ENCODE data around the gene NEK6.

The NEK6 gene

GRCh38 chr9:124341455-124342170 lies 83.9 kb downstream of the NEK6 start:
- no peak overlapping the region for H3K27ac ChIP-seq (ENCODE audit: low read depth, low read length)
- no peak overlapping the region for H3K4me3 ChIP-seq (ENCODE audit: low read length)
- H3K9me3 ChIP-seq (ENCODE audit: insufficient read depth, low read depth, low read length): 0 out of 2 replicates have a peak, but pooled peaks cover 6% of the 10 kb centered on the region
- H3K9ac ChIP-seq (ENCODE audit: low read depth, low read length): no peak overlapping the region
- no peaks in the 10 kb centered on the region for H3K27me3 ChIP-seq (ENCODE audit: insufficient read depth, low read length)
- peaks cover 12% of the 10 kb centered on the region; the same call in 1 of the 2 replicates for H3K4me1 ChIP-seq (ENCODE audit: insufficient read depth, low read length)
- 84% methylated on average over 21 of the region's 21 CpGs for WGBS
- H3K36me3 ChIP-seq (ENCODE audit: insufficient read depth, low read length): peaks cover 12% of the 10 kb centered on the region

DNA sequence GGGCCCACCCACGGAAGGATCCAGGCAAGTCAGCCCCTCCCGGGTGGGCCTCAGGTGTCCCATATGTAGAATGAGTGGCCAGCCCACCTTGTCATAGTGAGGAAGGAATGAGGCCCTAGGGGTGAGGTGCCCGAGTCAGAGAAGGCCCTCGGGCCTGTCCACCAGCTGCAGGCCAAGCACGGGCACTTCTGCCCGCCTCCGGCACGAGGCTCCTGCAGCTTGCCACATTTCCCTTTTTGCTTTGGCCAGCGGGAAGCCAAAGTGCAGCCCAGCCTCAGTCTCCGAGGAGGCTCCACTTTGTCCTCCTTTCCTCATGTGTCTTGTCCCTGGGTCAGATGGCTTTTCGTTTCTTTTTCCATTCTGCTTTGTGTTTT lies 84.6 kb downstream of the NEK6 start:
- Histone ChIP-seq H3K9me3 (ENCODE audit: insufficient read depth, low read depth, low read length) (0 out of 2 replicates have a peak, but pooled peaks cover 4% of the 10 kb centered on the region), H3K27ac (ENCODE audit: low read depth, low read length) (no peak overlapping the region), H3K4me3 (ENCODE audit: low read length) (no peak overlapping the region), H3K9ac (ENCODE audit: low read depth, low read length) (no peak overlapping the region), H3K36me3 (ENCODE audit: insufficient read depth, low read length) (peaks cover 8% of the 10 kb centered on the region), H3K27me3 (ENCODE audit: insufficient read depth, low read length) (no peaks in the 10 kb centered on the region), H3K4me1 (ENCODE audit: insufficient read depth, low read length) (peaks cover 12% of the 10 kb centered on the region; the same call in 1 of the 2 replicates)
- 93% methylated on average over 11 of the region's 11 CpGs for WGBS

- Histone ChIP-seq H3K27me3 (ENCODE audit: insufficient read depth, low read length) (no peaks in the 10 kb centered on the region), H3K4me3 (ENCODE audit: low read length) (no peak overlapping the region), H3K27ac (ENCODE audit: low read depth, low read length) (peak overlapping the region; percentile 40), H3K4me1 (ENCODE audit: insufficient read depth, low read length) (peaks cover 12% of the 10 kb centered on the region; the same call in 1 of the 2 replicates), H3K9ac (ENCODE audit: low read depth, low read length) (peak overlapping the region; percentile 46; the same call in 1 of the 2 replicates), H3K36me3 (ENCODE audit: insufficient read depth, low read length) (peaks cover 6% of the 10 kb centered on the region), H3K9me3 (ENCODE audit: insufficient read depth, low read depth, low read length) (no peaks in the 10 kb centered on the region)
- WGBS: 40% methylated on average over 26 of the region's 26 CpGs
Measured at GRCh38 chr9:124342776-124343485, 85.2 kb downstream of the NEK6 start.

DNA sequence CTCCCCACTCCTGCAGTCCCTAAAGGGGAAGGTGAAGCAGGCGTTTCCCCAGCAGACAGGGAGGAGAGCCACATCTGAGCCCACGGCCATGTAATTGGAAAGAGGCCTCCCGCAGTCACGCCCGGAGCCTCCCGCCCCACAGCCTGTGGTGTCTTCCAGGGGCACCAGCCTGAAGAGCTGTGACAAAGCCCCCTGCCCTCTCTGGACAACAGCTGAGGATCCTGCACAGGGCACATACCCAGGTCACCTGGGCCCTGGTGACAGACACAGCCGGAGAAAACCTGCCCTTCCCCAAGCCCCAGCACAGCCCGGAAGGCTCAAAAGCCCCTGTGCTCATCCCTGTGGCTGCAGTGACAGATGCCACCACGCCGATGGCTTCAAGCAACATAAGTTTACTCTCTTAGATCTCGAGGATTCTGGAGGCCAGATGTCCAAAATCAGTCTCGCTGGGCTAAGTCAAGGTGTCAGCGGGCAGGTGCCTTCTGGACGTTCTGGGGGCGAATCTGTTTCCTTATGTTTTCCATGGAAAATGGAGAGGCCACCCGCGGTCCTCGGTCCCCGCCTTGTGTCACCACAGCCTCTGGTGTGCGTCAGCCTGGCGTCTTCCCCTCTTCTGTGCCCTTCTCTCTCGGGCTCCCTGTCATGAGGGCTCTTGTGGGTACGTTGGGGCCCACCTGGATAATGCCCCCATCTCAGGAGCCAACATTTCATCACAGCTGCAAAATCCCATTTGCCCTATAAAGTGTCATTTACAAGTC lies 86.0 kb downstream of the NEK6 start:
- H3K27me3 ChIP-seq (ENCODE audit: insufficient read depth, low read length): no peaks in the 10 kb centered on the region
- no peak overlapping the region for H3K4me3 ChIP-seq (ENCODE audit: low read length)
- no peak overlapping the region; the same call in 1 of the 2 replicates for H3K27ac ChIP-seq (ENCODE audit: low read depth, low read length)
- peaks cover 12% of the 10 kb centered on the region; the same call in 1 of the 2 replicates for H3K4me1 ChIP-seq (ENCODE audit: insufficient read depth, low read length)
- WGBS: 84% methylated on average over 23 of the region's 23 CpGs
- H3K9ac ChIP-seq (ENCODE audit: low read depth, low read length): peak overlapping the region; percentile 46; the same call in 1 of the 2 replicates
- no peaks in the 10 kb centered on the region for H3K9me3 ChIP-seq (ENCODE audit: insufficient read depth, low read depth, low read length)
- H3K36me3 ChIP-seq (ENCODE audit: insufficient read depth, low read length): peaks cover 14% of the 10 kb centered on the region

DNA sequence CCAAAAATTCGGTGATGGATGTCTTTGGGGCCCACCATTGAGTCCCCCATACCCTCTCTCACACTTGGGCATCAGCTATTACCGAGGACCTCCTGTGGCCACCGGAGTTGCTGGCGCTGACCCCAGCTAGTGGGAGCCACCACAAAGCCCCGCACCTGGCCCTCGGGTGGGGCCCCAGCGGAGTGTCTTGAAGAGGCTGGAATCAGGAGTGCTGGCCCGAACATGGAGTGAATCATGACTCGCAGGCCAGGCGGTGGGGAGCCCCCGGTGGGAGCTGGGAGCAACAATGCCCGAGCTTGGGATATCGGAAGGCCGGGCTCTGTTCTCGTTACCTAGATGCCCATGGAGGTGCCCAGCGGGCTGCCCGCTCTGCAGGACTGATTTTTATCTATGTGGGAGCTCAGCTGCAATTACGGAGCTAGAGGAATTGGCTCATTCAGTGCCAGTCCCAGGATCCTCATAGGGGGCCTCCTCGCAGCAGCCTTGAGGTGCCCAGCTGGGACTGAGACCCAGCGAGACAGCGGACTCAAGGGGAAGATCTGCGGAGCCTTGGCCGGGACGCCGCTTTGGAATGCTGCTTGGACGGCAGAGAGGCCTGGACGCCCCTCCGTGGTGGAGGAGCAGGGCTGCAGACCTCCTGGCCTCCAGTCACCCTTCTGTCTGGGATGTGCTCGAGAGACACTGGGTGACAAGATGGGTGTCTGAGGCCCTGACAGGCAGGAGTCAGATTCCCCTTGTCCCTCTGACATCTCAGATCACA lies 86.7 kb downstream of the NEK6 start:
- no peaks in the 10 kb centered on the region for H3K9me3 ChIP-seq (ENCODE audit: insufficient read depth, low read depth, low read length)
- no peak overlapping the region for H3K27ac ChIP-seq (ENCODE audit: low read depth, low read length)
- peaks cover 21% of the 10 kb centered on the region for H3K36me3 ChIP-seq (ENCODE audit: insufficient read depth, low read length)
- no peak overlapping the region for H3K9ac ChIP-seq (ENCODE audit: low read depth, low read length)
- peaks cover 12% of the 10 kb centered on the region; the same call in 1 of the 2 replicates for H3K4me1 ChIP-seq (ENCODE audit: insufficient read depth, low read length)
- whole genome bisulfite sequencing: 94% methylated on average over 29 of the region's 29 CpGs
- H3K4me3 ChIP-seq (ENCODE audit: low read length): no peak overlapping the region
- no peaks in the 10 kb centered on the region for H3K27me3 ChIP-seq (ENCODE audit: insufficient read depth, low read length)

DNA sequence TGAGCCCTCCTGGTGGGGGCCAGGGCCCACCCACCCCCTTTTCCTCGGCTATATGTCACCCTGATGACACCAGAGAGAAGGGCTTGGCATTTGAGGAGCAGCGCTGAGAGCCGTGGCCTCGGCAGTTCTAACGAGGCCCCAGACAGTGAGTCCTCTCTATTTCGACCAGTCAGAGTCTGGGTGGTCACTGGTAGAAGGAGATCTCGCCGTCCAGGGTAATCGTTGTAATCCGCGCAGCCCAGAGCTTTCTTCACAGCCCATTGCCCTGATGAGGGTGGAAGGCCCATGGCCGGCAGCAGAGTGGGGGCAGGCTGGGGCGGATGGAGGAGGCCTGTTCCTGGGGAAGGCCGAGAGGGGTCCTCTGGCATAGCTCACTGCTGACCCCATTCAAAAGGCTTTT lies 87.3 kb downstream of the NEK6 start:
- H3K27ac ChIP-seq (ENCODE audit: low read depth, low read length): no peak overlapping the region
- no peaks in the 10 kb centered on the region for H3K27me3 ChIP-seq (ENCODE audit: insufficient read depth, low read length)
- no peak overlapping the region for H3K9ac ChIP-seq (ENCODE audit: low read depth, low read length)
- H3K4me3 ChIP-seq (ENCODE audit: low read length): no peak overlapping the region
- WGBS: 94% methylated on average over 14 of the region's 14 CpGs
- peaks cover 27% of the 10 kb centered on the region for H3K36me3 ChIP-seq (ENCODE audit: insufficient read depth, low read length)
- H3K9me3 ChIP-seq (ENCODE audit: insufficient read depth, low read depth, low read length): no peaks in the 10 kb centered on the region
- peaks cover 13% of the 10 kb centered on the region; the same call in 1 of the 2 replicates for H3K4me1 ChIP-seq (ENCODE audit: insufficient read depth, low read length)

GRCh38 chr9:124345751-124346281 lies 88.1 kb downstream of the NEK6 start:
- Histone ChIP-seq H3K9me3 (ENCODE audit: insufficient read depth, low read depth, low read length) (no peaks in the 10 kb centered on the region), H3K4me3 (ENCODE audit: low read length) (no peak overlapping the region), H3K4me1 (ENCODE audit: insufficient read depth, low read length) (peaks cover 16% of the 10 kb centered on the region; the same call in 1 of the 2 replicates), H3K27me3 (ENCODE audit: insufficient read depth, low read length) (no peaks in the 10 kb centered on the region), H3K27ac (ENCODE audit: low read depth, low read length) (no peak overlapping the region), H3K36me3 (ENCODE audit: insufficient read depth, low read length) (peaks cover 35% of the 10 kb centered on the region), H3K9ac (ENCODE audit: low read depth, low read length) (no peak overlapping the region)
- WGBS: 91% methylated on average over 9 of the region's 9 CpGs

DNA sequence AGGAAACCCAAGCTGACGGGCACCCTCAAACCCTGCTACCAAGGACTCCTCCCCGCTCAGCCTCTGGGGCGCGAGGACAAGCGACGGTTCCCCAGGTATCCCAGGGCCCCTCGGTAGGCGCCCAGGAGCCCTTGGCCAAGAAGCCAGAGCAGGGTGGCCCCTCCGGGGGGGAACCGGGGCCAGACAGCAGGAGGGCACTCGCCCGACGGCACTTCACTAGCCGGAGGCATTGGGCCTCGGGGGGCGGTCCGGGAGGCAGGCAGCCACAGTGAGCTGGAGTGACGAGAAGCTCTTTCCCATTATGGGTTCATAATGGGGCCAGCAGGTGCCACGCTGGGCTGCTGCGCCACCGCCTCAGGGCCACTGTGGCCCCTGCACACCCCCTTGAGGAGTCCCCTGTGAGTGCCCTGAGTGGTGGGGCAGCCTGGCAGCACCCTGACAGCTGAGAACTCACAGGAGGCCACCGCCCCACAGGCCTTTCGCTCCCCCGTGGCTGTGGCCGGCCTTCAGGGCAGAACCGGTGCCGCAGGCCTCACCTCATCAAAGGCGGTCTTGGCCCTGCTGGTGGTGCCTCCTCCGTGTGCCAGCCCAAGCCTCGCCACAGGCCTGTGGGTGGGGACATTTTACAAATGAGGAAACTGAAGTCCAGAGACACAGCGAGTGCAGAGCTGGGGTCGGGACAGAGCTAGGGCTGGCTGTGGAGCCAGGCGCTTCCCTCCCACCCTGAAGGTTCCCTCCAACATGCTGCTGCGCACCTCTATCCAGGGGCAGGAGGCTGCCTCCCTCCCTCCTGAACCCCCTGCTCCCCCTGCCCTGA lies 88.8 kb downstream of the NEK6 start:
- no peak overlapping the region for H3K4me3 ChIP-seq (ENCODE audit: low read length)
- no peaks in the 10 kb centered on the region for H3K27me3 ChIP-seq (ENCODE audit: insufficient read depth, low read length)
- peaks cover 16% of the 10 kb centered on the region; the same call in 1 of the 2 replicates for H3K4me1 ChIP-seq (ENCODE audit: insufficient read depth, low read length)
- H3K36me3 ChIP-seq (ENCODE audit: insufficient read depth, low read length): peaks cover 42% of the 10 kb centered on the region
- H3K9me3 ChIP-seq (ENCODE audit: insufficient read depth, low read depth, low read length): no peaks in the 10 kb centered on the region
- no peak overlapping the region; the same call in 1 of the 2 replicates for H3K9ac ChIP-seq (ENCODE audit: low read depth, low read length)
- no peak overlapping the region for H3K27ac ChIP-seq (ENCODE audit: low read depth, low read length)
- 92% methylated on average over 34 of the region's 34 CpGs for WGBS

GRCh38 chr9:124347206-124347967 lies 89.6 kb downstream of the NEK6 start:
- WGBS: 95% methylated on average over 26 of the region's 26 CpGs
- Histone ChIP-seq H3K4me3 (ENCODE audit: low read length) (no peak overlapping the region), H3K27me3 (ENCODE audit: insufficient read depth, low read length) (no peaks in the 10 kb centered on the region), H3K27ac (ENCODE audit: low read depth, low read length) (no peak overlapping the region), H3K9me3 (ENCODE audit: insufficient read depth, low read depth, low read length) (no peaks in the 10 kb centered on the region), H3K36me3 (ENCODE audit: insufficient read depth, low read length) (peaks cover 50% of the 10 kb centered on the region), H3K4me1 (ENCODE audit: insufficient read depth, low read length) (peaks cover 16% of the 10 kb centered on the region; the same call in 1 of the 2 replicates), H3K9ac (ENCODE audit: low read depth, low read length) (no peak overlapping the region)

All from HUES64 (cell line).